ENCODE results near the gene ZNF80.

The ZNF80 gene

GRCh38 chr3:114235431-114235830 lies 1.9 kb downstream of the ZNF80 start:
- ATAC-seq (ENCODE audit: low read depth), result no peak
- Mint-ChIP-seq H3K36me3 (no peaks in the 10 kb centered on the region), H3K4me3 (no peak overlapping the region), H3K27me3 (no peaks in the 10 kb centered on the region), H3K4me1 (peaks cover 14% of the 10 kb centered on the region), H3K9me3 (no peaks in the 10 kb centered on the region), H3K27ac (peak overlapping the region; percentile 24)
- no peak for DNase-seq (ENCODE audit: low spot score in 2 of 2)

GRCh38 chr3:114234745-114235144 lies 2.6 kb downstream of the ZNF80 start:
- H3K4me3 Mint-ChIP-seq, result no peak overlapping the region
- no peaks in the 10 kb centered on the region for H3K27me3 Mint-ChIP-seq
- no peaks in the 10 kb centered on the region for H3K36me3 Mint-ChIP-seq
- peaks cover 14% of the 10 kb centered on the region for H3K4me1 Mint-ChIP-seq
- DNase-seq (ENCODE audit: low spot score in 2 of 2), result no peak
- H3K27ac Mint-ChIP-seq, result peak overlapping the region; percentile 24
- no peak for ATAC-seq (ENCODE audit: low read depth)
- H3K9me3 Mint-ChIP-seq, result no peaks in the 10 kb centered on the region

DNA sequence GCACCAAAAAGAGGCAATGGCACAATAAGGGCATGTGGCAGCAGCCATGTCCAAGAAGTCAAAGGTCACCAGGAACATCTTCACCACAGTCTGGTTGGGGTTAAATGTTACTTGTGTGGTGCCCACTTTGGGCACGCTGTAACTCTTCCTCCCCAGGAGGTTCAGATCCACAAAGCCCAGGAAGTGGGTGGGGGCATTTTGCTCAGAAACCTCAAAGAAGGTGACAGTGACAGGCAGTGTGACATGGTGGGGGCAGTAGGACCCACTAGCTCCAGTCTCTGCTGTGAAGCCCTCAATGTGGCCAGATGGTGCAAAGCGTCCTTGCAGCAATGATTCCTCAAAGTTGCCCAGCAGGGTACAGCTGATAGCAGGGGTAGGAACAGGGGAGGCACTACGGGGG lies 5.8 kb downstream of the ZNF80 start:
- Mint-ChIP-seq H3K27me3 (no peaks in the 10 kb centered on the region), H3K4me3 (no peak overlapping the region)

DNA sequence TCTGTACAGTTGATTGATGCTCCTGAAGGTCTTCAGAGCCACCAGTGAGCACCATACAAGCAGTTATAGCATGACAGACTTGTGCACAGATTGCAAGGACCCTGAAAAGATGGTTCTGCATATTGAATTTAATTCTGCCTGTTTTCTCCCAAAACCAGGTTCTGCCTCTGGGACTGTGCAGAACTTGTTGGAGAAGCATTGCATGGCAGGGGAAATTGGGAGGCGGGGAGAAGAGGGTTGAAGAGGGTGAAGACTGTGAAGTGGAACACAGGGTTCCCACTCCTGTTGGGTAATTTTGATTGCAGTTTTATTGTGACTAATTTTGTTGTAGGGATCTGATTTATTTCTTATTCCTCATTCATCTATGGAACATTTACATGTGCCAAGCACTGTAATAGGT lies 10.3 kb downstream of the ZNF80 start:
- no peak overlapping the region for H3K4me3 Mint-ChIP-seq
- peaks cover 6% of the 10 kb centered on the region for H3K9me3 Mint-ChIP-seq
- no peak for DNase-seq (ENCODE audit: low spot score in 2 of 2)
- peaks cover 12% of the 10 kb centered on the region for H3K36me3 Mint-ChIP-seq
- H3K4me1 Mint-ChIP-seq, result peaks cover 42% of the 10 kb centered on the region
- H3K27ac Mint-ChIP-seq, result no peak overlapping the region
- no peak for ATAC-seq (ENCODE audit: low read depth)
- H3K27me3 Mint-ChIP-seq, result no peaks in the 10 kb centered on the region

More for the DNA sequence above, 5.8 kb downstream of the ZNF80 start:
- H3K4me1 Mint-ChIP-seq, result peaks cover 19% of the 10 kb centered on the region
- H3K36me3 Mint-ChIP-seq, result peaks cover 2% of the 10 kb centered on the region
- DNase-seq (ENCODE audit: low spot score in 2 of 2) (no peak), ATAC-seq (ENCODE audit: low read depth) (no peak)
- H3K9me3 Mint-ChIP-seq, result no peaks in the 10 kb centered on the region
- no peak overlapping the region for H3K27ac Mint-ChIP-seq

DNA sequence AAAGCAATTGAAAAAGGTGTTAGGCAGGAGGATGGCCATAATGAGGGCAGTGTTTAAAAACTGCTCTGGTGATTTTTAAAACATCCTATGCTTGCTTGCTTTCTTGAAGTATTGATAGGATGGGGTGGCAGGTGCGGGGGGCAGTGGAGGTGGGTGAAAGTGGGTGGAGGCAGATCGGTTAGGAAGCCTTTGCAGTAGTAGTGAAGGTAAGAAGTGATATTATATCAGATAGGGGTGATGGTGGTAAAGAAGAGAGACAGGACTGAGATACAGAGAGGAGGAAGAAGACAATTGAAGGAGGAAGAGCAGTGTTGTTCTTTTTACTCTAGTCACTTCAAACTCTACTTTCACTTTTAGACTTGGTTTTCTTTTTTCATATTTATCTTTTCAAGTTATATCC lies 11.1 kb downstream of the ZNF80 start:
- peaks cover 42% of the 10 kb centered on the region for H3K4me1 Mint-ChIP-seq

DNA sequence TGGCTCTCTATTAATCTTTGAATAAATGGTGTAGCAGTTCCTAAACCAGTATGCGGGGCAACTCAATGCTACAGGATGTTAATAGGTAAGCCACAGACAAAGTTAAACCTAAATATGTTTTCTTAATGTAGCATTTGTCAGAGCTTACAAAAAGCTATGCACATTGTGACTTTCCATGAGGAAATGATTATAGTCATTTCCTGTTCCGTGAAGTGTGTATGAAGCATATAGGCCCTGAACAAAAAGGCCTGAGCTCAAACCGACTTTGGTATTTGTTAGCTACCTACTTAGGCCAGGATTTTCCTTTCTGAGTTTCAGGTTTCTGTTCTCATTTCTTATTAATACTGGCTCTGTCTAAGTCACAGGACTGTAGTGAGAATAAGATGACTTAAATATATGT lies 14.2 kb downstream of the ZNF80 start:
- Mint-ChIP-seq H3K4me3 (no peak overlapping the region), H3K36me3 (peaks cover 12% of the 10 kb centered on the region), H3K4me1 (peaks cover 55% of the 10 kb centered on the region), H3K9me3 (peaks cover 6% of the 10 kb centered on the region), H3K27me3 (no peaks in the 10 kb centered on the region), H3K27ac (peak overlapping the region; percentile 76)
- ATAC-seq (ENCODE audit: low read depth), result peak; percentile 80
- DNase-seq (ENCODE audit: low spot score in 2 of 2), result no peak

More for the DNA sequence above, 11.1 kb downstream of the ZNF80 start:
- Mint-ChIP-seq H3K36me3 (peaks cover 12% of the 10 kb centered on the region), H3K27me3 (no peaks in the 10 kb centered on the region), H3K27ac (peak overlapping the region; percentile 92), H3K4me3 (peak overlapping the region; percentile 80), H3K9me3 (peaks cover 6% of the 10 kb centered on the region)
- DNase-seq (ENCODE audit: low spot score in 2 of 2) (no peak), ATAC-seq (ENCODE audit: low read depth) (no peak)

DNA sequence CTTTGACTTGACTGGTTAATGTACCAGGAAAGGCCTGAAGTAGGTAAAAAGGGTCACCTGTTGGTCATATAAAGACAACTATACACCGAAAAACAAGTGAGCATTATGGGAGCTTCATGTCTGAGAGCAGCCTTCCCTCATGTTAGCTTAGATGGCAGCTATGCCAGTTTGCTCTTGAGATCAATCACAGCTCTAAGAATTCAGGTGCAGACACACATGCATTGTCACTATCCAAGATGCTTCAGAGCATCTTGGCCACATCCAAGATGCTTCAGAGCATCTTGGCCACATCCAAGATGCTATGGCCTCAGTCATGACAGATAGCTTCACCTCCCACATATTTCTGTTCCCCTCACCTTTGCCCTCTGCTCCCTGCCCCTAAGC lies 15.5 kb downstream of the ZNF80 start:
- ATAC-seq (ENCODE audit: low read depth), result no peak
- no peak overlapping the region for H3K4me3 Mint-ChIP-seq
- peaks cover 61% of the 10 kb centered on the region for H3K4me1 Mint-ChIP-seq
- no peak for DNase-seq (ENCODE audit: low spot score in 2 of 2)
- peak overlapping the region; percentile 35 for H3K27ac Mint-ChIP-seq
- peaks cover 10% of the 10 kb centered on the region for H3K36me3 Mint-ChIP-seq
- peaks cover 6% of the 10 kb centered on the region for H3K9me3 Mint-ChIP-seq
- H3K27me3 Mint-ChIP-seq, result no peaks in the 10 kb centered on the region

- Mint-ChIP-seq H3K4me3 (no peak overlapping the region), H3K9me3 (peaks cover 6% of the 10 kb centered on the region), H3K4me1 (peaks cover 60% of the 10 kb centered on the region), H3K36me3 (peaks cover 10% of the 10 kb centered on the region), H3K27ac (peak overlapping the region; percentile 35), H3K27me3 (no peaks in the 10 kb centered on the region)
- ATAC-seq (ENCODE audit: low read depth) (no peak), DNase-seq (ENCODE audit: low spot score in 2 of 2) (no peak)
Observed at GRCh38 chr3:114221165-114221880, 16.1 kb downstream of the ZNF80 start.

DNA sequence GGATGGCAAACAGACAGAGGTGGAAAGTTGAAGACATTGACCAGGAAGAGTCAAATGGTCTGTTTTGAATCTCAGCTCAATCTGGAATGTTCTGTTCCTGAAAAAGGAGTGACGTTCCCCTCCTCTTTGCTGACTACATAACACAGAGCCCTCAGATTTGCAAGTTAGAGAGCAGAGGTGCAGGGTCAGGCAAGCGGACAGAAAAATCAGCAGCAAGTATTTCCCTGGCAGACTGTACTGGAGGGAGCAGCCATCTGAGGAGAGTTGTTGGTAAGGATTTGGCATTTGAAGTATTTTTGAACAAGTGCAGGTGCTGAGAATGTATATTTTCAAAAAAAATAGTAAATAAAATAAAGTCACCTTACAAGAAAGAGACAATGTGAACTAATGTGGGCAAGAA lies 17.6 kb downstream of the ZNF80 start:
- DNase-seq (ENCODE audit: low spot score in 2 of 2), result no peak
- Mint-ChIP-seq H3K9me3 (peaks cover 3% of the 10 kb centered on the region), H3K4me3 (peak overlapping the region; percentile 50), H3K4me1 (peaks cover 49% of the 10 kb centered on the region), H3K27ac (peak overlapping the region; percentile 79), H3K27me3 (no peaks in the 10 kb centered on the region), H3K36me3 (peaks cover 7% of the 10 kb centered on the region)
- ATAC-seq (ENCODE audit: low read depth), result no peak

- Mint-ChIP-seq H3K36me3 (peaks cover 4% of the 10 kb centered on the region), H3K27ac (peak overlapping the region; percentile 79), H3K4me3 (peak overlapping the region; percentile 21), H3K4me1 (peaks cover 46% of the 10 kb centered on the region), H3K27me3 (no peaks in the 10 kb centered on the region), H3K9me3 (no peaks in the 10 kb centered on the region)
- DNase-seq (ENCODE audit: low spot score in 2 of 2) (no peak), ATAC-seq (ENCODE audit: low read depth) (no peak)
Observed at GRCh38 chr3:114218578-114219185, 18.7 kb downstream of the ZNF80 start.

DNA sequence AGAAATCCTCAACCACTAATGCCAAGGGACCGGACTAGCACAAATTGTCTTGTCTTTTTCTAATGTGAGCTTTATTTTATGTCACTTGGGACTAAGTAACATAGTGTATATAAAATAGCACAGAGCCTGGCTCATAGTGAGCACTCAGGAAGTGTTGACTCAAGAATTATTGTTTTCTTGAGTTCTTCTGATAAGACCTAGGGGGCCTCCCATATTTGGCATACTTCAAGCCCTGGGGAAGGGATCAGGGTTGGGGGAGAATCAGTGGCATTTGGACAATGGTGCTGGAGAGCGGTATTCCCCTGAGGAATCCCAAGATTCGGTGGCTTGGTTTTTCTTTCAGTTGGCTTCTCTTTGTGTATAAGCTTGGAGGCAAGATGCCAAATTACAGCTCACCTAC lies 19.4 kb downstream of the ZNF80 start:
- peaks cover 4% of the 10 kb centered on the region for H3K36me3 Mint-ChIP-seq
- no peaks in the 10 kb centered on the region for H3K9me3 Mint-ChIP-seq
- ATAC-seq (ENCODE audit: low read depth) (no peak), DNase-seq (ENCODE audit: low spot score in 2 of 2) (no peak)
- H3K27me3 Mint-ChIP-seq, result no peaks in the 10 kb centered on the region
- H3K27ac Mint-ChIP-seq, result no peak overlapping the region
- H3K4me3 Mint-ChIP-seq, result peak overlapping the region; percentile 33
- H3K4me1 Mint-ChIP-seq, result peaks cover 44% of the 10 kb centered on the region

- Mint-ChIP-seq H3K4me3 (no peak overlapping the region), H3K4me1 (peaks cover 46% of the 10 kb centered on the region), H3K9me3 (no peaks in the 10 kb centered on the region), H3K27ac (no peak overlapping the region), H3K36me3 (peaks cover 4% of the 10 kb centered on the region), H3K27me3 (no peaks in the 10 kb centered on the region)
- no peak for DNase-seq (ENCODE audit: low spot score in 2 of 2)
- no peak for ATAC-seq (ENCODE audit: low read depth)
Observed at GRCh38 chr3:114217266-114217665, 20.1 kb downstream of the ZNF80 start.

DNA sequence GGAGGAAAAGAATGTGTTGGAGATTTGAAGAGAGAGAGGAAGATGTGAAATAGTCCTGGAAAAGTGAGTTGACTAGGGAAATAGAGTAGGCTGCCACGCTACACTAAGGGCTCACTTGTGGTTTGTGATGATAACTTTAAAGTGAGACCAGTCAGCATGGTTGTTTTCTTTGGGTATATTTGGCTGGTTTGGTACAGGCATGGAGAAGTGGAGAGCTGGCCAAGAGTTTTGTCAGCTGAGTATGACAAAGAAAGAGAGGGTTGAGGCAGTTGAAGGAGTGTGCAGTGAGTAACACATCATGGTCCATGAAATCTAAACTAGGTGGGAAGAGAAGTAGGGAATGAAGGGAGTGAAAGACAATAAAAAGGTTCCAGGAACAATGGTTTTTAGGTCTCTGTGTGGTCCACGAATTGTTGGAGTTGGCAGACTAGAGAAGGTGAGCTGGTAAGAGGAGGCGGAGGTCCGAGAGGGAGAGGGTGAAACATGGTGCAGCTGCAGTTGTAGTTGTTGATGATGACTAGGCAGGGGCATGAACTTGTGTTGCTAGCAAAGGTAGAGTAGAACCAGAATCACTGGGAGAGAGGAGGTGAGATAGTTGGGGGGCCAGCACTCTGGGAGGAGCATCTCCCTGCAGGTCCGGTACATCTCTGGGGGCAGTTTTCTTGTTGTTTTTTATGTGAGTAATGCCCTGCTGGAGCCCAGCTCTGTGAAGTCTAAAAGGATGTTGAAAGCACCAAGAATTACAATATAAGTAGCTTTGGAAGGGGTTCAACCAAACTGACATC lies 21.0 kb downstream of the ZNF80 start:
- Mint-ChIP-seq H3K36me3 (peaks cover 2% of the 10 kb centered on the region), H3K27me3 (no peaks in the 10 kb centered on the region), H3K4me1 (peaks cover 39% of the 10 kb centered on the region), H3K9me3 (no peaks in the 10 kb centered on the region), H3K4me3 (no peak overlapping the region), H3K27ac (no peak overlapping the region)
- ATAC-seq (ENCODE audit: low read depth) (no peak), DNase-seq (ENCODE audit: low spot score in 2 of 2) (no peak)
